ENCODE results near the gene KRTAP5-3.
"Not testable (repeated sequence)": the region's sequence is repeated elsewhere in the genome, so short reads cannot be mapped to it uniquely, and the experiment has no call there.

- not testable (repeated sequence) for TF ChIP-seq CTCF (IDR thresholded peaks at IDR 0.05); EZH2 (IDR thresholded peaks at IDR 0.05; ENCODE audit: borderline replicate concordance, insufficient read depth, low read depth, low read length, poor library complexity, severe bottlenecking)
Measured at GRCh38 chr11:1595994-1596575, 12.2 kb downstream of the KRTAP5-3 start.
